H9 (cell line): Measurements from ENCODE around the gene GMPPB. TPM values are rescaled to one million over a fixed set of nuclear protein-coding genes. Genes with fewer than 3 reads are reported as not detected.

Experiments
- DNase-seq: peaks from one replicate; pipeline ENCODE4 v3.0.0-alpha.2; 2017
- H2AFZ ChIP-seq: one replicate; pipeline ENCODE4 v1.6.1; 2013; ENCODE audit warnings: mild to moderate bottlenecking, low read length, control low read depth, moderate library complexity
- H2AK5ac ChIP-seq: 2 replicates; pipeline ENCODE4 v1.6.1; 2013; ENCODE audit warnings: low read length, control low read depth, mixed read lengths; ENCODE audit not compliant: insufficient read length
- H2BK120ac ChIP-seq: one replicate; pipeline ENCODE4 v1.6.1; 2013; ENCODE audit warnings: low read depth, mild to moderate bottlenecking, low read length, control low read depth, inconsistent platforms; ENCODE audit not compliant: poor library complexity, severe bottlenecking
- H2BK12ac ChIP-seq: 2 replicates; pipeline ENCODE4 v1.6.1; 2013; ENCODE audit warnings: low read length, control low read depth, mixed read lengths, low read depth; ENCODE audit not compliant: insufficient read length
- H2BK15ac ChIP-seq: 2 replicates; pipeline ENCODE4 v1.6.1; 2013; ENCODE audit warnings: low read depth, low read length, control low read depth
- H2BK20ac ChIP-seq: one replicate; pipeline ENCODE4 v1.6.1; 2013; ENCODE audit warnings: low read depth, mild to moderate bottlenecking, low read length, control low read depth, inconsistent platforms; ENCODE audit not compliant: poor library complexity, severe bottlenecking
- H2BK5ac ChIP-seq: 2 replicates; pipeline ENCODE4 v1.6.1; 2013; ENCODE audit warnings: low read length, control low read depth, mixed read lengths; ENCODE audit not compliant: insufficient read length
- H3K14ac ChIP-seq: 2 replicates; pipeline ENCODE4 v1.6.1; 2013; ENCODE audit warnings: low read length, control low read depth; ENCODE audit not compliant: insufficient read depth
- H3K18ac ChIP-seq: 2 replicates; pipeline ENCODE4 v1.6.1; 2013; ENCODE audit warnings: low read depth, mild to moderate bottlenecking, mixed read lengths, low read length, control low read depth; ENCODE audit not compliant: insufficient read length
- H3K23ac ChIP-seq: 2 replicates; pipeline ENCODE4 v1.6.1; 2013; ENCODE audit warnings: low read length, control low read depth, mixed read lengths, low read depth; ENCODE audit not compliant: insufficient read length
- H3K23me2 ChIP-seq: 2 replicates; pipeline ENCODE4 v1.6.1; 2013; ENCODE audit warnings: low read depth, mild to moderate bottlenecking, mixed read lengths, low read length, control low read depth; ENCODE audit not compliant: insufficient read length, poor library complexity, severe bottlenecking
- H3K27ac ChIP-seq: 2 replicates; pipeline ENCODE4 v1.5.1; 2013; ENCODE audit warnings: low read length, control low read depth, mixed read lengths, low read depth; ENCODE audit not compliant: insufficient read length
- H3K27me3 ChIP-seq: 2 replicates; pipeline ENCODE4 v1.6.1; 2013; ENCODE audit warnings: low read length, control low read depth, inconsistent platforms; ENCODE audit not compliant: insufficient read depth
- H3K4ac ChIP-seq: 2 replicates; pipeline ENCODE4 v1.6.1; 2013; ENCODE audit warnings: low read depth, mild to moderate bottlenecking, control low read depth, inconsistent platforms, low read length, moderate library complexity
- H3K4me1 ChIP-seq: 2 replicates; pipeline ENCODE4 v1.6.1; 2013; ENCODE audit warnings: low read length, control low read depth, inconsistent platforms; ENCODE audit not compliant: insufficient read depth
- H3K4me2 ChIP-seq: 2 replicates; pipeline ENCODE4 v1.6.1; 2013; ENCODE audit warnings: low read length, control low read depth, mixed read lengths; ENCODE audit not compliant: insufficient read length, insufficient read depth
- H3K56ac ChIP-seq: 2 replicates; pipeline ENCODE4 v1.6.1; 2013; ENCODE audit warnings: low read depth, mild to moderate bottlenecking, mixed read lengths, low read length, control low read depth; ENCODE audit not compliant: insufficient read length
- H3K79me1 ChIP-seq: 2 replicates; pipeline ENCODE4 v1.6.1; 2013; ENCODE audit warnings: low read depth, mild to moderate bottlenecking, moderate library complexity, low read length, control low read depth, inconsistent platforms; ENCODE audit not compliant: insufficient read depth, poor library complexity, severe bottlenecking
- H3K79me2 ChIP-seq: 2 replicates; pipeline ENCODE4 v1.6.1; 2013; ENCODE audit warnings: low read length, control low read depth, inconsistent platforms; ENCODE audit not compliant: insufficient read depth
- H3K9ac ChIP-seq: 2 replicates; pipeline ENCODE4 v1.6.1; 2013; ENCODE audit warnings: low read length, control low read depth, mixed read lengths; ENCODE audit not compliant: insufficient read length; ENCODE audit errors: extremely low read depth
- H3K9me3 ChIP-seq: one replicate; pipeline ENCODE4 v1.6.1; 2013; ENCODE audit warnings: low read depth, low read length, inconsistent platforms; ENCODE audit not compliant: control insufficient read depth
- H3T11ph ChIP-seq: one replicate; pipeline ENCODE4 v1.6.1; 2013; ENCODE audit warnings: mild to moderate bottlenecking, low read length, control low read depth, inconsistent platforms
- H4K20me1 ChIP-seq: one replicate; pipeline ENCODE4 v1.6.1; 2013; ENCODE audit not compliant: control insufficient read depth, insufficient read length, insufficient read depth
- H4K5ac ChIP-seq: 2 replicates; pipeline ENCODE4 v1.6.1; 2013; ENCODE audit warnings: low read depth, mild to moderate bottlenecking, mixed read lengths, low read length, control low read depth; ENCODE audit not compliant: insufficient read length
- H4K8ac ChIP-seq: replicated peaks from 2 replicates; pipeline ENCODE4 v1.6.1; 2013; ENCODE audit warnings: low read length, control low read depth, mixed read lengths, low read depth; ENCODE audit not compliant: insufficient read length
- H4K91ac ChIP-seq: 2 replicates; pipeline ENCODE4 v1.6.1; 2013; ENCODE audit warnings: low read depth, mild to moderate bottlenecking, moderate library complexity, mixed read lengths, low read length, control low read depth; ENCODE audit not compliant: insufficient read length
- H3K27ac Mint-ChIP-seq, 3 experiments: 2 replicates in 2 of 3; 3 replicates in 1 of 3; pipeline ENCODE4 v1.8.0; 2020 to 2021; ENCODE audit warnings: mixed read lengths in 3 of 3, mild to moderate bottlenecking in 1 of 3, moderate library complexity in 1 of 3
- H3K27me3 Mint-ChIP-seq: 2 replicates; pipeline ENCODE4 v1.8.0; 2021; ENCODE audit warnings: low read depth, mild to moderate bottlenecking, moderate library complexity, mixed read lengths
- H3K36me3 Mint-ChIP-seq, 3 experiments: 2 replicates in 2 of 3; 3 replicates in 1 of 3; pipeline ENCODE4 v1.8.0; 2020 to 2021; ENCODE audit warnings: low read depth in 3 of 3, mixed read lengths in 3 of 3; ENCODE audit not compliant: insufficient read depth in 1 of 3
- H3K4me1 Mint-ChIP-seq, 2 experiments: 2 replicates each; pipeline ENCODE4 v1.8.0; 2020; ENCODE audit warnings: mixed read lengths in 2 of 2
- H3K4me3 Mint-ChIP-seq, 2 experiments: 2 replicates in 1 of 2; 3 replicates in 1 of 2; pipeline ENCODE4 v1.8.0; 2020 to 2021; ENCODE audit warnings: mild to moderate bottlenecking in 2 of 2, mixed read lengths in 2 of 2, moderate library complexity in 1 of 2
- H3K9me3 Mint-ChIP-seq, 2 experiments: 2 replicates in 1 of 2; 3 replicates in 1 of 2; pipeline ENCODE4 v1.8.0; 2020; ENCODE audit warnings: mild to moderate bottlenecking in 2 of 2, mixed read lengths in 2 of 2, moderate library complexity in 1 of 2
- WGBS: extraction: QIAGEN DNeasy Blood & Tissue Kit; methylation state at CpG from one replicate; pipeline ENCODE4 v1.1.7; 2013; ENCODE audit warnings: missing lambda C conversion rate, low lambda C conversion rate, mixed read lengths; ENCODE audit not compliant: insufficient read length; ENCODE audit errors: extremely low coverage; 5-methylcytosine and 5-hydroxymethylcytosine counted together
- total RNA-seq: library from RNA; stranded (reverse); gene quantifications from 2 replicates; pipeline ENCODE4 v1.2.1, GENCODE V29; 2021
- TF ChIP-seq, protein P1 (sequence below): fragments of 200-600 bp; sonication (generic); conservative IDR thresholded peaks from 3 replicates; pipeline ENCODE4 v1.8.0; 2021; ENCODE audit warnings: antibody characterized with exemption, mild to moderate bottlenecking

Gene GMPPB
- total RNA-seq, 1 experiment from 2014 or later, result 31.1 TPM

GRCh38 chr3:49721896-49722781, 1.6 kb downstream of the GMPPB start:
- Histone ChIP-seq H3K27me3 (no peaks in the 10 kb centered on the region), H3K18ac (no peak overlapping the region), H3K9ac (no peak overlapping the region), H3K23me2 (peaks cover 25% of the 10 kb centered on the region), H3K79me1 (peaks cover 2% of the 10 kb centered on the region), H3K4me2 (peak overlapping the region; percentile 60), H3K9me3 (no peaks in the 10 kb centered on the region), H3T11ph (no peak overlapping the region), H3K4me1 (no peaks in the 10 kb centered on the region), H4K5ac (no peak overlapping the region), H2AK5ac (no peak overlapping the region), H2BK12ac (no peak overlapping the region), H4K8ac (no peak overlapping the region), H3K56ac (no peak overlapping the region), H4K91ac (no peak overlapping the region), H3K27ac (no peak overlapping the region), H3K4ac (no peak overlapping the region), H3K23ac (no peak overlapping the region), H4K20me1 (no peaks in the 10 kb centered on the region), H2BK15ac (no peak overlapping the region), H3K79me2 (no peaks in the 10 kb centered on the region), H2AFZ (no peak overlapping the region), H2BK5ac (no peak overlapping the region), H3K14ac (no peak overlapping the region), H2BK120ac (no peak overlapping the region), H2BK20ac (no peak overlapping the region)
- DNase-seq, result no peak
- TF ChIP-seq, protein P1, sequence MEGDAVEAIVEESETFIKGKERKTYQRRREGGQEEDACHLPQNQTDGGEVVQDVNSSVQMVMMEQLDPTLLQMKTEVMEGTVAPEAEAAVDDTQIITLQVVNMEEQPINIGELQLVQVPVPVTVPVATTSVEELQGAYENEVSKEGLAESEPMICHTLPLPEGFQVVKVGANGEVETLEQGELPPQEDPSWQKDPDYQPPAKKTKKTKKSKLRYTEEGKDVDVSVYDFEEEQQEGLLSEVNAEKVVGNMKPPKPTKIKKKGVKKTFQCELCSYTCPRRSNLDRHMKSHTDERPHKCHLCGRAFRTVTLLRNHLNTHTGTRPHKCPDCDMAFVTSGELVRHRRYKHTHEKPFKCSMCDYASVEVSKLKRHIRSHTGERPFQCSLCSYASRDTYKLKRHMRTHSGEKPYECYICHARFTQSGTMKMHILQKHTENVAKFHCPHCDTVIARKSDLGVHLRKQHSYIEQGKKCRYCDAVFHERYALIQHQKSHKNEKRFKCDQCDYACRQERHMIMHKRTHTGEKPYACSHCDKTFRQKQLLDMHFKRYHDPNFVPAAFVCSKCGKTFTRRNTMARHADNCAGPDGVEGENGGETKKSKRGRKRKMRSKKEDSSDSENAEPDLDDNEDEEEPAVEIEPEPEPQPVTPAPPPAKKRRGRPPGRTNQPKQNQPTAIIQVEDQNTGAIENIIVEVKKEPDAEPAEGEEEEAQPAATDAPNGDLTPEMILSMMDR, result no peak
- Mint-ChIP-seq H3K27me3 (peaks cover 4% of the 10 kb centered on the region), H3K4me3 (peak overlapping the region; percentile 87 to 96), H3K9me3 (no peaks in the 10 kb centered on the region), H3K4me1 (peaks cover 18 to 22% of the 10 kb centered on the region in 2 experiments), H3K27ac (0 out of 7 replicates have a peak overlapping the region, but pooled peaks of 1 of the 3 experiments have one; percentile 23), H3K36me3 (peaks cover 0 to 38% (median 30%) of the 10 kb centered on the region in 3 experiments; a peak in 6 of 7 replicates)
- no CpG with 5 or more reads among the region's 26 CpGs for WGBS
